Hepatocyte (in vitro differentiated cells): ENCODE results near the gene TEX52. TPM values are rescaled to one million over a fixed set of nuclear protein-coding genes. Genes with fewer than 3 reads are reported as not detected.

Source experiments
- DNase-seq: peaks from one replicate; pipeline ENCODE4 v3.0.0-alpha.2; 2016; ENCODE audit warnings: low spot score
- H2AFZ ChIP-seq: fragments of 200-600 bp; sonication (generic); 2 replicates; pipeline ENCODE4 v1.6.0; 2016; ENCODE audit warnings: antibody characterized with exemption, mild to moderate bottlenecking
- H3K27ac ChIP-seq: fragments of 200-600 bp; sonication (generic); 2 replicates; pipeline ENCODE4 v1.5.1; 2016; ENCODE audit warnings: mild to moderate bottlenecking
- H3K27me3 ChIP-seq: fragments of 200-600 bp; sonication (generic); 2 replicates; pipeline ENCODE4 v1.6.1; 2016
- H3K36me3 ChIP-seq: fragments of 200-600 bp; sonication (generic); replicated peaks from 2 replicates; pipeline ENCODE4 v1.5.1; 2016; ENCODE audit warnings: low read depth; ENCODE audit not compliant: insufficient read depth
- H3K4me1 ChIP-seq: fragments of 200-600 bp; sonication (generic); 2 replicates; pipeline ENCODE4 v1.5.1; 2016; ENCODE audit warnings: mild to moderate bottlenecking, moderate library complexity; ENCODE audit not compliant: insufficient read depth
- H3K4me2 ChIP-seq: fragments of 200-600 bp; sonication (generic); 2 replicates; pipeline ENCODE4 v1.6.0; 2016
- H3K4me3 ChIP-seq: fragments of 200-600 bp; sonication (generic); 2 replicates; pipeline ENCODE4 v1.5.1; 2016; ENCODE audit warnings: mild to moderate bottlenecking
- H3K79me2 ChIP-seq: fragments of 200-600 bp; sonication (generic); 2 replicates; pipeline ENCODE4 v1.6.0; 2017; ENCODE audit warnings: mild to moderate bottlenecking
- H3K9me2 ChIP-seq: fragments of 200-600 bp; sonication (generic); replicated peaks from 2 replicates; pipeline ENCODE4 v1.6.0; 2017; ENCODE audit warnings: mild to moderate bottlenecking; ENCODE audit not compliant: insufficient read depth
- H3K9me3 ChIP-seq: fragments of 200-600 bp; sonication (generic); 2 replicates; pipeline ENCODE4 v1.5.1; 2016; ENCODE audit warnings: low read depth, mild to moderate bottlenecking
- H4K20me1 ChIP-seq: fragments of 200-600 bp; sonication (generic); 2 replicates; pipeline ENCODE4 v1.6.0; 2016; ENCODE audit warnings: mild to moderate bottlenecking; ENCODE audit not compliant: insufficient read depth, poor library complexity, severe bottlenecking
- CTCF ChIP-seq: fragments of 200-600 bp; sonication (generic); IDR thresholded peaks from 2 replicates; pipeline ENCODE4 v1.5.1; 2016; ENCODE audit warnings: antibody characterized with exemption, mild to moderate bottlenecking; ENCODE audit not compliant: poor library complexity
- EZH2 ChIP-seq: fragments of 200-600 bp; sonication (generic); IDR thresholded peaks from 2 replicates; pipeline ENCODE4 v1.6.1; 2016; ENCODE audit warnings: antibody characterized with exemption, mild to moderate bottlenecking, borderline replicate concordance
- EZH2phosphoT487 ChIP-seq: fragments of 200-600 bp; sonication (generic); IDR thresholded peaks from one replicate; pipeline ENCODE4 v1.6.1; 2018; ENCODE audit warnings: antibody characterized with exemption, mild to moderate bottlenecking, low read depth, moderate library complexity; ENCODE audit not compliant: unreplicated experiment, severe bottlenecking
- WGBS: methylation state at CpG from one replicate; pipeline ENCODE4 v1.1.6; 2016; ENCODE audit warnings: low lambda C conversion rate; ENCODE audit errors: missing lambda C conversion rate; 5-methylcytosine and 5-hydroxymethylcytosine counted together
- polyA plus RNA-seq: library from polyadenylated mRNA; unstranded; fragments of >200 nt; fragmentation: Nextera tagmentation; extraction: Ambion mirVana; gene quantifications from 2 replicates; pipeline ENCODE4 v1.2.1, GENCODE V29; 2016
- total RNA-seq: library from RNA; depleted of rRNA; stranded (reverse); fragments of >200 nt; gene quantifications from 2 replicates; pipeline ENCODE4 v1.2.3, GENCODE V29; 2014

TEX52 gene
- total and polyA plus RNA-seq, 2 experiments from 2014 or later: not detected

- H3K27me3 ChIP-seq: no peaks in the 10 kb centered on the region
- no peak overlapping the region for H2AFZ ChIP-seq
- no peaks in the 10 kb centered on the region for H3K9me2 ChIP-seq
- TF ChIP-seq CTCF (no peak), EZH2 (no peak), EZH2phosphoT487 (no peak)
- H3K4me2 ChIP-seq: no peak overlapping the region
- no peaks in the 10 kb centered on the region for H4K20me1 ChIP-seq
- no peaks in the 10 kb centered on the region for H3K9me3 ChIP-seq
- no peaks in the 10 kb centered on the region for H3K79me2 ChIP-seq
- H3K36me3 ChIP-seq: no peaks in the 10 kb centered on the region
- no peak overlapping the region for H3K4me3 ChIP-seq
- no peaks in the 10 kb centered on the region for H3K4me1 ChIP-seq
- 97% methylated on average over 7 of the region's 7 CpGs for WGBS
- H3K27ac ChIP-seq: no peak overlapping the region
- DNase-seq: no peak
Measured at GRCh38 chr12:2862876-2863275, 6.0 kb upstream of the TEX52 start.

GRCh38 chr12:2860170-2860569 is 3.3 kb upstream of the TEX52 start:
- no peaks in the 10 kb centered on the region for H3K9me2 ChIP-seq
- H3K4me1 ChIP-seq: no peaks in the 10 kb centered on the region
- H4K20me1 ChIP-seq: no peaks in the 10 kb centered on the region
- no peak overlapping the region for H3K4me3 ChIP-seq
- DNase-seq: no peak
- H3K79me2 ChIP-seq: no peaks in the 10 kb centered on the region
- H2AFZ ChIP-seq: no peak overlapping the region
- TF ChIP-seq EZH2phosphoT487 (no peak), CTCF (no peak), EZH2 (no peak)
- H3K27ac ChIP-seq: no peak overlapping the region
- no peak overlapping the region for H3K4me2 ChIP-seq
- no peaks in the 10 kb centered on the region for H3K36me3 ChIP-seq
- H3K27me3 ChIP-seq: no peaks in the 10 kb centered on the region
- H3K9me3 ChIP-seq: no peaks in the 10 kb centered on the region

GRCh38 chr12:2858944-2859421 is 2.1 kb upstream of the TEX52 start:
- no peaks in the 10 kb centered on the region for H3K79me2 ChIP-seq
- no peaks in the 10 kb centered on the region for H3K9me2 ChIP-seq
- no peaks in the 10 kb centered on the region for H3K4me1 ChIP-seq
- no peak overlapping the region for H3K4me3 ChIP-seq
- no peak overlapping the region for H3K27ac ChIP-seq
- DNase-seq: no peak
- no peak overlapping the region for H3K4me2 ChIP-seq
- H4K20me1 ChIP-seq: no peaks in the 10 kb centered on the region
- H3K9me3 ChIP-seq: no peaks in the 10 kb centered on the region
- H2AFZ ChIP-seq: no peak overlapping the region
- 94% methylated on average over 12 of the region's 12 CpGs for WGBS
- no peaks in the 10 kb centered on the region for H3K36me3 ChIP-seq
- H3K27me3 ChIP-seq: no peaks in the 10 kb centered on the region
- TF ChIP-seq CTCF: no peak
- no peak for TF ChIP-seq EZH2phosphoT487
- no peak for TF ChIP-seq EZH2

- Histone ChIP-seq H3K4me2 (no peak overlapping the region), H3K9me3 (no peaks in the 10 kb centered on the region), H3K9me2 (no peaks in the 10 kb centered on the region), H4K20me1 (no peaks in the 10 kb centered on the region), H3K27me3 (no peaks in the 10 kb centered on the region), H3K27ac (no peak overlapping the region), H3K4me1 (no peaks in the 10 kb centered on the region), H3K36me3 (no peaks in the 10 kb centered on the region), H2AFZ (no peak overlapping the region), H3K4me3 (no peak overlapping the region), H3K79me2 (no peaks in the 10 kb centered on the region)
- no peak for TF ChIP-seq CTCF
- no peak for TF ChIP-seq EZH2
- no peak for DNase-seq
- 92% methylated on average over 2 of the region's 2 CpGs for WGBS
Measured at GRCh38 chr12:2858334-2858733, 1.5 kb upstream of the TEX52 start.
